ENCODE data around the gene CCNJL. TPM values are rescaled to one million over a fixed set of nuclear protein-coding genes. Genes with fewer than 3 reads are reported as not detected.

Gene CCNJL
- total and polyA plus RNA-seq, 2 experiments from 2014 or later, result 28.4 to 29.2 TPM

GRCh38 chr5:160306696-160307095 is 5.7 kb downstream of the CCNJL start:
- Mint-ChIP-seq H3K4me3 (no peak overlapping the region), H3K27me3 (ENCODE audit: insufficient read depth, low read depth, poor library complexity) (peaks cover 5% of the 10 kb centered on the region), H3K9me3 (no peaks in the 10 kb centered on the region), H3K27ac (no peak overlapping the region; the same call in 1 of the 2 replicates), H3K4me1 (peaks cover 25% of the 10 kb centered on the region), H3K36me3 (ENCODE audit: low read depth) (peaks cover 69% of the 10 kb centered on the region)
- Histone ChIP-seq H3K9me2 (ENCODE audit: insufficient read depth) (no peaks in the 10 kb centered on the region), H3F3A (replicated peaks; ENCODE audit: low read depth) (0 out of 2 replicates have a peak, but pooled peaks cover 3% of the 10 kb centered on the region), H3K36me3 (ENCODE audit: insufficient read depth) (peaks cover 4% of the 10 kb centered on the region; the same call in 1 of the 2 replicates), H3K79me2 (replicated peaks; ENCODE audit: insufficient read depth) (peaks cover 90% of the 10 kb centered on the region), H3K27ac (ENCODE audit: low read depth) (no peak overlapping the region), H4K20me1 (replicated peaks; ENCODE audit: insufficient read depth) (peaks cover 28% of the 10 kb centered on the region), H2AFZ (no peak overlapping the region), H3K4me3 (no peak overlapping the region), H3K27me3 (ENCODE audit: insufficient read depth) (no peaks in the 10 kb centered on the region), H3K4me1 (ENCODE audit: insufficient read depth) (peaks cover 14% of the 10 kb centered on the region; the same call in 1 of the 2 replicates), H3K4me2 (no peak overlapping the region)
- TF ChIP-seq CREB1 (CRISPR knock-in tag; IDR thresholded peaks at IDR 0.05; ENCODE audit: low read depth) (no peak), EZH2phosphoT487 (IDR thresholded peaks at IDR 0.05; ENCODE audit: unreplicated experiment) (no peak), ZNF114 (CRISPR knock-in tag; IDR thresholded peaks at IDR 0.05) (no peak), ZNF462 (CRISPR knock-in tag; IDR thresholded peaks at IDR 0.05) (no peak), REST (IDR thresholded peaks at IDR 0.05; ENCODE audit: unreplicated experiment) (no peak), STAT1 (IDR thresholded peaks at IDR 0.05; ENCODE audit: unreplicated experiment) (no peak), NANOG (IDR thresholded peaks at IDR 0.05; ENCODE audit: borderline replicate concordance) (no peak), JUNB (IDR thresholded peaks at IDR 0.05; ENCODE audit: unreplicated experiment) (no peak), EZH2 (IDR thresholded peaks at IDR 0.05; ENCODE audit: low read depth, unreplicated experiment) (no peak), CTCF (conservative IDR thresholded peaks at IDR 0.05; ENCODE audit: low read depth in 2 of 2) (no peak), ZNF331 (CRISPR knock-in tag; IDR thresholded peaks at IDR 0.05; ENCODE audit: low read depth) (no peak)
- ATAC-seq (no peak), DNase-seq (ENCODE audit: low spot score) (no peak)
